GM12878 (cell line): ENCODE results near the gene PIGM. TPM values are rescaled to one million over a fixed set of nuclear protein-coding genes. Genes with fewer than 3 reads are reported as not detected.

ENCODE experiments used
- ATAC-seq: fragments of 200-7000 bp; cut with Tn5 transposase; 3 replicates; pipeline ENCODE4 v1.9.1; 2020; ENCODE audit warnings: mild to moderate bottlenecking, moderate library complexity
- BruUV-seq: library from RNA; stranded (reverse); fragments of 400-500 nt; replicated peaks from 2 replicates; lab custom pipeline; 2021; lab: Mats Ljungman, UMichigan
- CTCF ChIA-PET: fragments of 300-600 bp; sonication (Branson Sonifier 250); formaldehyde crosslinking; extraction: SDS; loops from one replicate; lab custom pipeline; 2021; ENCODE audit warnings: inconsistent platforms; lab: Yijun Ruan, JAX
- POLR2A ChIA-PET: fragments of 350-600 bp; formaldehyde crosslinking; extraction: SDS; loops from one replicate; lab custom pipeline; 2021; ENCODE audit warnings: inconsistent platforms; lab: Charles Lee
- RAD21 ChIA-PET: fragments of 300-600 bp; sonication (Branson Sonifier 250); formaldehyde crosslinking; loops from one replicate; lab custom pipeline; 2023; ENCODE audit warnings: antibody characterized with exemption; ENCODE audit not compliant: unreplicated experiment; lab: Charles Lee
- SMC1A ChIA-PET: fragments of 300-600 bp; sonication (Branson Sonifier 250); formaldehyde crosslinking; loops from one replicate; lab custom pipeline; 2023; ENCODE audit not compliant: unreplicated experiment, uncharacterized antibody; lab: Charles Lee
- DNase-seq: peaks from one replicate; pipeline ENCODE4 v3.0.0-alpha.2; 2011; ENCODE audit warnings: low read depth, low spot score
- FAIRE-seq: peaks from 3 replicates; lab custom pipeline; 2011; peaks lifted over from hg19 to GRCh38; lab: Jason Lieb, UNC
- H2AFZ ChIP-seq: 2 replicates; pipeline ENCODE4 v1.6.0; 2011; ENCODE audit warnings: low read depth, low read length, control low read depth; ENCODE audit not compliant: control insufficient read depth
- H3K27ac ChIP-seq: 2 replicates; pipeline ENCODE4 v1.5.1; 2011; ENCODE audit warnings: control low read depth; ENCODE audit not compliant: control insufficient read depth, insufficient read depth
- H3K27me3 ChIP-seq, 2 experiments: replicated peaks in 1 of 2; 2 replicates each; pipeline versions ENCODE4 v1.6.0 to v1.6.1; 2011; ENCODE audit warnings: low read length in 1 of 2; ENCODE audit not compliant: control insufficient read depth in 2 of 2, insufficient read depth in 2 of 2
- H3K36me3 ChIP-seq, 2 experiments: 2 replicates each; pipeline ENCODE4 v1.5.1; 2011; ENCODE audit warnings: low read length in 1 of 2; ENCODE audit not compliant: control insufficient read depth in 2 of 2, insufficient read depth in 2 of 2
- H3K4me1 ChIP-seq: 2 replicates; pipeline ENCODE4 v1.6.1; 2011; ENCODE audit warnings: mild to moderate bottlenecking, low read length, moderate library complexity, mixed read lengths; ENCODE audit not compliant: control insufficient read depth, insufficient read depth
- H3K4me2 ChIP-seq: 2 replicates; pipeline ENCODE4 v1.6.0; 2011; ENCODE audit warnings: control low read depth; ENCODE audit not compliant: control insufficient read depth, insufficient read depth
- H3K4me3 ChIP-seq: fragments of 200-600 bp; sonication (generic); 2 replicates; pipeline ENCODE4 v1.5.1; 2016
- H3K79me2 ChIP-seq: 2 replicates; pipeline ENCODE4 v1.6.0; 2011; ENCODE audit warnings: low read length; ENCODE audit not compliant: control insufficient read depth, insufficient read depth
- H3K9ac ChIP-seq: 2 replicates; pipeline ENCODE4 v1.8.0; 2011; ENCODE audit warnings: low read length, control low read depth, mixed read lengths; ENCODE audit not compliant: control insufficient read depth, insufficient read depth
- H3K9me3 ChIP-seq: replicated peaks from 3 replicates; pipeline ENCODE4 v1.5.1; 2011; ENCODE audit warnings: mild to moderate bottlenecking, low read length; ENCODE audit not compliant: control insufficient read depth, insufficient read depth
- H4K20me1 ChIP-seq: 2 replicates; pipeline ENCODE4 v1.6.0; 2011; ENCODE audit not compliant: control insufficient read depth, insufficient read depth
- FOXK2 ChIP-seq: fragments of 450-650 bp; IDR thresholded peaks from 2 replicates; pipeline ENCODE4 v1.6.1; 2017; ENCODE audit warnings: mild to moderate bottlenecking, moderate library complexity
- KDM1A ChIP-seq: fragments of 200-600 bp; sonication (generic); IDR thresholded peaks from 2 replicates; pipeline ENCODE4 v1.6.1; 2016; ENCODE audit warnings: borderline replicate concordance
- RB1 ChIP-seq: fragments of 450-650 bp; formaldehyde crosslinking; IDR thresholded peaks from 2 replicates; pipeline ENCODE4 v1.6.1; 2017; ENCODE audit warnings: mild to moderate bottlenecking, borderline replicate concordance
- RELB ChIP-seq: fragments of 450-650 bp; IDR thresholded peaks from 2 replicates; pipeline ENCODE4 v1.6.1; 2017; ENCODE audit warnings: low read depth, mild to moderate bottlenecking, moderate library complexity
- SMC3 ChIP-seq: IDR thresholded peaks from 2 replicates; pipeline ENCODE4 v1.6.1; 2011; ENCODE audit warnings: low read length, improper control_type of control experiment, borderline replicate concordance
- TCF12 ChIP-seq: IDR thresholded peaks from 2 replicates; pipeline ENCODE4 v1.6.1; 2011; ENCODE audit warnings: low read depth, mild to moderate bottlenecking, low read length
- WGBS: methylation state at CpG from one replicate; pipeline ENCODE4 v1.1.6; 2016; ENCODE audit warnings: low lambda C conversion rate; ENCODE audit not compliant: insufficient replicate concordance, insufficient coverage; ENCODE audit errors: missing lambda C conversion rate; 5-methylcytosine and 5-hydroxymethylcytosine counted together
- in situ Hi-C: fragments of 300-500 bp; cut with MboI; formaldehyde crosslinking; loops from 9 replicates; pipeline ENCODE4 v1.14.3; 2018; ENCODE audit warnings: mixed read lengths
- intact Hi-C: fragments of 100-400 bp; cut with micrococcal nuclease; formaldehyde crosslinking; loops from one replicate; pipeline ENCODE4 v1.14.2; 2022; ENCODE audit not compliant: unreplicated experiment
- polyA plus RNA-seq, 11 experiments: library from polyadenylated mRNA; depleted of rRNA in 4 of 11; unstranded in 6 of 11; stranded (reverse) in 5 of 11; fragments of >200 nt; fragmentation: Nextera tagmentation in 4 of 11; fragmentation: Illumina TruSeq in 1 of 11; extraction: Ambion mirVana in 4 of 11; extraction: Trizol in 1 of 11; gene quantifications; 1 replicate in 1 of 11; 2 replicates in 10 of 11; pipeline versions ENCODE4 v1.2.1 to v1.2.3, GENCODE V29; 2011 to 2016; ENCODE audit warnings: inconsistent platforms in 2 of 11, missing spikeins in 2 of 11, low read depth in 1 of 11
- total RNA-seq, 4 experiments: library from RNA; depleted of rRNA in 3 of 4; stranded (reverse); fragments of >200 nt in 3 of 4; fragmentation: Illumina TruSeq in 1 of 4; extraction: Trizol in 1 of 4; gene quantifications; 2 replicates each; pipeline versions ENCODE4 v1.2.1 to v1.2.3, GENCODE V29; 2013 to 2021
- TF ChIP-seq, protein P1 (sequence below): fragments of 150-350 bp; IDR thresholded peaks from 2 replicates; pipeline ENCODE4 v1.6.1; 2016; ENCODE audit warnings: low read depth, low read length
- TF ChIP-seq, protein P2 (sequence below): fragments of 450-650 bp; IDR thresholded peaks from 2 replicates; pipeline ENCODE4 v1.6.1; 2017; ENCODE audit warnings: mild to moderate bottlenecking, low read depth, inconsistent platforms; ENCODE audit not compliant: poor library complexity, severe bottlenecking

Gene PIGM
- total and polyA plus RNA-seq, 10 of the 15 experiments (the other 5 are each of a cell fraction or from before 2014, with no cell fraction given): 2.6 to 6.1 (median 4.6) TPM

GRCh38 chr1:160007577-160008200 lies 24.1 kb downstream of the PIGM start (continued):
- TF ChIP-seq, protein P1, sequence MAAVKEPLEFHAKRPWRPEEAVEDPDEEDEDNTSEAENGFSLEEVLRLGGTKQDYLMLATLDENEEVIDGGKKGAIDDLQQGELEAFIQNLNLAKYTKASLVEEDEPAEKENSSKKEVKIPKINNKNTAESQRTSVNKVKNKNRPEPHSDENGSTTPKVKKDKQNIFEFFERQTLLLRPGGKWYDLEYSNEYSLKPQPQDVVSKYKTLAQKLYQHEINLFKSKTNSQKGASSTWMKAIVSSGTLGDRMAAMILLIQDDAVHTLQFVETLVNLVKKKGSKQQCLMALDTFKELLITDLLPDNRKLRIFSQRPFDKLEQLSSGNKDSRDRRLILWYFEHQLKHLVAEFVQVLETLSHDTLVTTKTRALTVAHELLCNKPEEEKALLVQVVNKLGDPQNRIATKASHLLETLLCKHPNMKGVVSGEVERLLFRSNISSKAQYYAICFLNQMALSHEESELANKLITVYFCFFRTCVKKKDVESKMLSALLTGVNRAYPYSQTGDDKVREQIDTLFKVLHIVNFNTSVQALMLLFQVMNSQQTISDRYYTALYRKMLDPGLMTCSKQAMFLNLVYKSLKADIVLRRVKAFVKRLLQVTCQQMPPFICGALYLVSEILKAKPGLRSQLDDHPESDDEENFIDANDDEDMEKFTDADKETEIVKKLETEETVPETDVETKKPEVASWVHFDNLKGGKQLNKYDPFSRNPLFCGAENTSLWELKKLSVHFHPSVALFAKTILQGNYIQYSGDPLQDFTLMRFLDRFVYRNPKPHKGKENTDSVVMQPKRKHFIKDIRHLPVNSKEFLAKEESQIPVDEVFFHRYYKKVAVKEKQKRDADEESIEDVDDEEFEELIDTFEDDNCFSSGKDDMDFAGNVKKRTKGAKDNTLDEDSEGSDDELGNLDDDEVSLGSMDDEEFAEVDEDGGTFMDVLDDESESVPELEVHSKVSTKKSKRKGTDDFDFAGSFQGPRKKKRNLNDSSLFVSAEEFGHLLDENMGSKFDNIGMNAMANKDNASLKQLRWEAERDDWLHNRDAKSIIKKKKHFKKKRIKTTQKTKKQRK: no peak

DNA sequence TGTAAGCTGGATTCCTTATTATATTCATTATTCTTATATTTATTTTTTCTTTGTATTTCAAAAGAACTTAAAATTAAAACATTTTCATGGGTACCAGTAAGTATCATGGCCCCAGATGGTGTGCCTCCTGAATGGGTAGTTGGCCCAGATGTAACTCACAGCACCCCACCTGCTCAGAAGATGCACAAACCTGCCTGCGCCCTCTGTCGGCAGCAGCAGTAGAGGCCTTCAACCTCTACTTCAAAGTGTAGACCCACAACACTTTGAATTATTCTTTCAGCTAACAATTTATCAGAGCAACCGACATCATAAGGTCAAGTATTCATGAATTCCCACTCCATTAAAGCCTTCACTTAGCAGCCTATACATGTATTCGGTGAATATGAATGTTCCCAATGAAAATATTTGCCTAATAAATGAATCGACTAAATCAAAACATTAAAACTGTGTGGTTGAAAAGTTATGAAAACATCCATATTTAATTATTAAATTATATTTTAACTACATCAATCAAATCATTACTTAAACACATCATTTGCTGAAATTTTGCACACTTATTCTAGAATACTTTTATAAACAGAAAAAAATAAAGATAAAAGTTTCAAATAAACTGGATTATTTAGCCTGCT lies 25.4 kb downstream of the PIGM start:
- Histone ChIP-seq H4K20me1 (no peaks in the 10 kb centered on the region), H3K4me2 (no peak overlapping the region), H3K4me1 (no peaks in the 10 kb centered on the region), H3K79me2 (no peaks in the 10 kb centered on the region), H3K27me3 (no peaks in the 10 kb centered on the region; a peak in 1 of 4 replicates), H3K9ac (no peak overlapping the region), H3K36me3 (no peaks in the 10 kb centered on the region), H3K27ac (no peak overlapping the region), H2AFZ (no peak overlapping the region), H3K9me3 (no peaks in the 10 kb centered on the region), H3K4me3 (no peak overlapping the region)
- BruUV-seq: no TSS peak
- in situ Hi-C loops (loop anchor here (5.0 kb wide), 2 partner anchors 69 to 209 kb away; no protein-coding TSS in a partner anchor), intact Hi-C loops (loop anchor here (1.0 to 5.0 kb wide), 5 partner anchors 70 to 846 kb away; partner anchors contain the start of gene DUSP23)
- POLR2A ChIA-PET: no interaction called here
- ATAC-seq: peak; percentile 98
- DNase-seq: no peak
- RAD21 ChIA-PET: interaction anchor here (0.7 to 6.4 kb wide), 13 partner anchors 10 to 370 kb away, joined by 3 to 113 read pairs (median 9); no protein-coding TSS in a partner anchor
- SMC1A ChIA-PET: interaction anchor here (0.9 to 8.4 kb wide), 24 partner anchors 8 to 246 kb away, joined by 3 to 122 read pairs (median 6); partner anchors contain the start of genes DUSP23, FCRL6, SLAMF8 and SLAMF9
- peak; percentile 71 for FAIRE-seq
- CTCF ChIA-PET: interaction anchor here (0.6 to 12.5 kb wide), 46 partner anchors 10 to 874 kb away, joined by 3 to 422 read pairs (median 5); partner anchors contain the start of genes CASQ1, FCRL6, KCNJ9 and PIGM
- WGBS: 25% methylated on average over 5 of the region's 5 CpGs
- TF ChIP-seq KDM1A (no peak), TCF12 (0 out of 2 replicates have a peak, but pooled peaks have one; percentile 39), RELB (no peak), RB1 (0 out of 2 replicates have a peak, but pooled peaks have one; percentile 47), FOXK2 (no peak), SMC3 (peak; percentile 90)
- TF ChIP-seq, protein P1: no peak
- TF ChIP-seq, protein P2, sequence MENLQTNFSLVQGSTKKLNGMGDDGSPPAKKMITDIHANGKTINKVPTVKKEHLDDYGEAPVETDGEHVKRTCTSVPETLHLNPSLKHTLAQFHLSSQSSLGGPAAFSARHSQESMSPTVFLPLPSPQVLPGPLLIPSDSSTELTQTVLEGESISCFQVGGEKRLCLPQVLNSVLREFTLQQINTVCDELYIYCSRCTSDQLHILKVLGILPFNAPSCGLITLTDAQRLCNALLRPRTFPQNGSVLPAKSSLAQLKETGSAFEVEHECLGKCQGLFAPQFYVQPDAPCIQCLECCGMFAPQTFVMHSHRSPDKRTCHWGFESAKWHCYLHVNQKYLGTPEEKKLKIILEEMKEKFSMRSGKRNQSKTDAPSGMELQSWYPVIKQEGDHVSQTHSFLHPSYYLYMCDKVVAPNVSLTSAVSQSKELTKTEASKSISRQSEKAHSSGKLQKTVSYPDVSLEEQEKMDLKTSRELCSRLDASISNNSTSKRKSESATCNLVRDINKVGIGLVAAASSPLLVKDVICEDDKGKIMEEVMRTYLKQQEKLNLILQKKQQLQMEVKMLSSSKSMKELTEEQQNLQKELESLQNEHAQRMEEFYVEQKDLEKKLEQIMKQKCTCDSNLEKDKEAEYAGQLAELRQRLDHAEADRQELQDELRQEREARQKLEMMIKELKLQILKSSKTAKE: no peak
